Endothelial cell of umbilical vein (primary cell): ENCODE measurements around the gene SUMO2.

ENCODE experiments used
- EZH2 ChIP-seq: IDR thresholded peaks from 2 replicates; pipeline ENCODE4 v1.6.1; 2012; ENCODE audit warnings: borderline replicate concordance, low read depth, mild to moderate bottlenecking, moderate library complexity, low read length, inconsistent platforms; ENCODE audit not compliant: severe bottlenecking
- FOS ChIP-seq: IDR thresholded peaks from 2 replicates; pipeline ENCODE4 v1.6.1; 2011; ENCODE audit warnings: mild to moderate bottlenecking, low read length, moderate library complexity, borderline replicate concordance; ENCODE audit not compliant: insufficient read depth
- POLR2A ChIP-seq: IDR thresholded peaks from 2 replicates; pipeline ENCODE4 v1.6.1; 2012; ENCODE audit warnings: low read depth, mild to moderate bottlenecking, control low read depth, low read length
- POLR2AphosphoS5 ChIP-seq: IDR thresholded peaks from 2 replicates; pipeline ENCODE4 v1.6.1; 2012; ENCODE audit warnings: low read depth, mild to moderate bottlenecking, control low read depth, low read length, moderate library complexity; ENCODE audit not compliant: insufficient read depth
- TF ChIP-seq, protein P1 (sequence below), 2 donors: IDR thresholded peaks; 1 replicate in 1 of 2; 2 replicates in 1 of 2; pipeline ENCODE4 v1.5.1; 2011; ENCODE audit warnings: low read length in 2 of 2, mild to moderate bottlenecking in 2 of 2, moderate library complexity in 2 of 2, control low read depth in 1 of 2, inconsistent platforms in 1 of 2, low read depth in 1 of 2; ENCODE audit not compliant: insufficient read depth in 1 of 2; ENCODE audit errors: extremely low read depth in 1 of 2

DNA sequence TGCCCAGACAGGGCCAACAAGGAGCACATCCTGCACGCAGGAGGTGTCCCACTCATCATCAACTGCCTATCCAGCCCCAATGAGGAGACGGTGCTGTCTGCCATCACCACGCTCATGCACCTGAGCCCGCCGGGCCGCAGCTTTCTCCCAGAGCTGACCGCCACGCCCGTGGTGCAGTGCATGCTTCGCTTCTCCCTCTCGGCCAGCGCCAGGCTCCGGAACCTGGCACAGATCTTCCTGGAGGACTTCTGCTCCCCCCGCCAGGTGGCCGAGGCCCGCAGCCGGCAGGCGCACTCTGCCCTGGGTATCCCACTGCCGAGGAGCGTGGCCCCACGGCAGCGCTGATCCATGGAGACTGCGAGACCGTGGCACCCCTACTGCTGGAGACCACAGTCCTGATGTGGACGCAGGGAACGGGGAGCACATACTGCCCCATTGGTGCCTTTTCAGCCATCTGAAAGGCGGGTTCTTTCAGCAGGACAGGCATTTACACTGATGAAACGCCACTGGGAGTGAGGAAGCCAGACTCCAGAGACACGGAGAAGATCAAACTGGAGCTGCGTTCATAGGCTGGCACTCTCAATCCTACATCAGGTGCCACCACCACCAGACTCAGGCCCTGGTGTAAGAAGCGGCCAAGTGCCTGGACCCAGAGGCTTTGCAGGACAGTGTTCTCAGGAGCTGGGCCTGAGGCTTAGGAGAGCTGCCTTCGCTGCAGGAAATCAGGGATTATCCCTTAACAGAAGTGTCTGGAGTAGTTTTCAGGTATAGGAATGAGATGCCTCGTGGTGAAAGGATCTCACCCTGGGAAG is 53.9 kb downstream of the SUMO2 start:
- TF ChIP-seq, protein P1, sequence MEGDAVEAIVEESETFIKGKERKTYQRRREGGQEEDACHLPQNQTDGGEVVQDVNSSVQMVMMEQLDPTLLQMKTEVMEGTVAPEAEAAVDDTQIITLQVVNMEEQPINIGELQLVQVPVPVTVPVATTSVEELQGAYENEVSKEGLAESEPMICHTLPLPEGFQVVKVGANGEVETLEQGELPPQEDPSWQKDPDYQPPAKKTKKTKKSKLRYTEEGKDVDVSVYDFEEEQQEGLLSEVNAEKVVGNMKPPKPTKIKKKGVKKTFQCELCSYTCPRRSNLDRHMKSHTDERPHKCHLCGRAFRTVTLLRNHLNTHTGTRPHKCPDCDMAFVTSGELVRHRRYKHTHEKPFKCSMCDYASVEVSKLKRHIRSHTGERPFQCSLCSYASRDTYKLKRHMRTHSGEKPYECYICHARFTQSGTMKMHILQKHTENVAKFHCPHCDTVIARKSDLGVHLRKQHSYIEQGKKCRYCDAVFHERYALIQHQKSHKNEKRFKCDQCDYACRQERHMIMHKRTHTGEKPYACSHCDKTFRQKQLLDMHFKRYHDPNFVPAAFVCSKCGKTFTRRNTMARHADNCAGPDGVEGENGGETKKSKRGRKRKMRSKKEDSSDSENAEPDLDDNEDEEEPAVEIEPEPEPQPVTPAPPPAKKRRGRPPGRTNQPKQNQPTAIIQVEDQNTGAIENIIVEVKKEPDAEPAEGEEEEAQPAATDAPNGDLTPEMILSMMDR (IDR thresholded peaks at IDR 0.05; ENCODE audit: extremely low read depth in 1 of 2, insufficient read depth in 1 of 2, low read depth in 1 of 2, low read length in 2 of 2), result no peak
- TF ChIP-seq EZH2 (no peak), FOS (no peak), POLR2A (no peak), POLR2AphosphoS5 (no peak)
